ENCODE measurements around the gene FGD3. TPM values are rescaled to one million over a fixed set of nuclear protein-coding genes. Genes with fewer than 3 reads are reported as not detected.
"Not testable (repeated sequence)": the region's sequence is repeated elsewhere in the genome, so short reads cannot be mapped to it uniquely, and the experiment has no call there.

Gene FGD3
- polyA plus RNA-seq, 1 donor = 3.8 TPM

DNA sequence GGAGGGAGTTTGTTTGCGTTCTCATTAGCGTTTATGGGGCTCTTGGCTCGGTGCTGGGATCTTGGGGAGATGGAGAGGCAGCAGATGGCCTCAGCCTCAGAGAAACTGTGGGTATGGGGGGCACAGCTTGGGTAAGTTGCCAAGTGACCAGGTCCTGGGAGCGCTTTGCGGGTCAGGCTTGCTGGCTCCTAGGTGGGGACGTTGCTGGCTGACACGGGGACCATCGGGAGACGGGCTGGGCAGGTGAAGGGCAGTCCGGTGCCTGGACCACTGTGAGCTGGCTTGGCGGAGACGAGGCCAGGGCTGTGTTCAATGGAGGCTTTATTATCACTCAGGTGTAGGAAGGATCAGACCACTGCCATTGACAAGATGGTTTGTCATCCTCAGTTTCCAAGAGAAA is 30.0 kb downstream of the FGD3 start:
- no peak for DNase-seq (ENCODE audit: low read depth)

- no peak for DNase-seq (ENCODE audit: low read depth)
Measured at GRCh38 chr9:92978345-92978875, 31.1 kb downstream of the FGD3 start.

GRCh38 chr9:92979283-92980056 is 32.1 kb downstream of the FGD3 start:
- no peak for DNase-seq (ENCODE audit: low read depth)

GRCh38 chr9:92980085-92980745 is 32.9 kb downstream of the FGD3 start:
- DNase-seq (ENCODE audit: low read depth) = no peak

DNA sequence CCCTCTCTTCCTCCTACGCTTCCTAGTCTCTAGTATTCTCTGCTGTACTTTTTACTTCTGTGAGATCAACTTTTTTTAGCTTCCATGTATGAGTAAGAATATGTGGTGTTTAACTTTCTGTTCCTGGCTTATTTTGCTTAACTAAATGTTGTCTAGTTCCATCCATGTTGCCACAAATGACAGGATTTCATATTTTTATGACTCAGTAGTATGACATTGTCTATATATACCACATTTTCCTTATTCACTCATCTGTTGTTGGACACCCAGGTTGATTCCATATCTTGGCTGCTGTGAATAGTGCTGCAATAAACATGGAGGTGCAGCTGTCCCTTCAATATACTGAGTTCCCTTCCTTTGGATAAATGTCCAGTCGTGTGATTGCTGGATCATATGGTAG is 34.8 kb downstream of the FGD3 start:
- DNase-seq (ENCODE audit: low read depth) = no peak

DNA sequence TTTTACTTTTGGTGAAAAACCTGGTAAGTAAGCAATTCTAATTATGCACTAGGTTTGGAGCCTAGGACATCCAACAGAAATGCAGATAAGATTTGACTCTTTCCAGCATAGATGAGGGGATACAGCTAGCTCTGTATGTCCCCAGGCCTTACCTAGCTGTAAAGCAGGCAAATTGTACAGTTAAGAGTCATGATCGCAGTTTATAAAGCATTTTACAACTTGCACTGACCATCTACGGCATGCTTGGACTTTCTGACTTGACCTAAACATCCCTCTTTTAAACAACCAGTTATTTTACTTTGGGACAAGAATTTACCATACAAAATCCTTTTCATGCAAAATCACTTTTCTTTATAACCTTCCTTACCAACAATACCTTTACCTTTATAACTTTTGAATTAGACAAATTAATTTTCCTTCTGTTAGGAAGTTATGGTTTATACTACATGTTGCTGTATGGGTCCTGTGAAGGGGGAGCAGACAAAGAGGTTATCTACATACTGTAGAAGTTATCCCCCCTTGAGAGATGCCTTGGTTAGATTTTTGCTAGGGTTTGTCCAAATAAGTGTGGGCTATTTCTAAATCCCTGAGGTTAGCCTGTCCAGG is 36.8 kb downstream of the FGD3 start:
- no peak for DNase-seq (ENCODE audit: low read depth)

DNA sequence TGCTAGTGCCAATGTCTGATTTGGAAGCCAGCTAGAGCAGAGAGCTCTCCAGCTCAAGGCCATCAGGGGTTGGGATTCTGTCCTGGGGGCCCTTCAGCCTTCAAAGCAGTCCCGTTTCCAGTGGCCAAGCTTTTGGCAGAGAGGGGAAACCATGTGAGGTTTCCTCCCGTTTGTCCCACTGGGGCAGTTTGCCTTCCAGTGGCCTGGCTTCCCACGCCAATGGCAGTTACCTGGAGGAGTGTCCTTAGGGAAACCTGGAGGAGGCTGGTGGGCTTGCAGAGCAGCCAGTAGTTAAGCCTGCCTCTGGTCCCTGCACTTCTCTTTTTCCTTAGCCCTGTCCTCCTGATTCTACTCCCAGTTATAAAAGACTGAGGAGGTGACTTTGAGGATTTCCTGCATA is 37.7 kb downstream of the FGD3 start:
- no peak for DNase-seq (ENCODE audit: low read depth)

DNA sequence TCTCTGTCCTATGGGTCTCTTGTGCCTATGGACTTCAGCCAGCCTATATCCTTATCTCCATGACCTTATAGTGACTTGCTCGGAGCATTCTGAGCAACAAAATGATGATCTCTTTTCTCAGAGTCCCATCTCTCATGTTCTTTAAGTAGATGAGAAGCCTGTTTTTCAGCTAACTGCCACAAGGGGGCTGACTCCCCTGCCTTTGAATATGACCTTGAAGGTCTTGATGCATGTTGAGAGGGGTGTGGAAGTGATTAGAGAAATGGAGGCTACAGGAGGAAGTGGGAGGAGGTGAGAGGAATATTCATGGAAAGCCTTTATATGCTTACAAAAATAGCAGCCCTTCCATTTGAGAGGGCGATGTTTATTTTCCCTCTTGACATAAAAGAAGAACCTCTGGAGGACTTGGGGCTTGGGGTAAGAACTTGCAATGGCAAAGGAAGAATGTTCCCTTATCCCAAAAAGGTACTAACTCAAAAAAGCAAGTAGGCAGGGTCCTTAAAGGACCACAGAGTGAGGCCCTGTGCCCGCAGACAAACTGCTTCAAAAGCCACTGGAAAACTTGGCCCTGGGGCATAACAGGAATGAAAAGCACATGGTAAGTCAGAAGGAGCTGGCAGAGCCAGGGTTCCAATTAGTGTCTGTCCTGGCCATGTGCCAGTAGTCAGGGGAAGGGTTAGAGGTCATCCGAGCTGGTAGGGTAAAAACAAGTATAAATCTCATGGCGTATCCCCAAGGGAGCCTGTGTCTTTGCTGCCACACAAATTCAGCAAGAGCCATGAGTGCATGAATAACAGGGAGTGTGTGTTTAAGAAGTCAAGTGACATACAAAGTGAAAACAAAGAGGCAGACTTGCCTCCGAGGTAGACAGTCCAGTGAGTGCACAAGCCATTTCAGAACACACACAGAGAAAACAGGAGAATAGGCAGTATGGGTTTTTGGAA is 39.1 kb downstream of the FGD3 start:
- DNase-seq (ENCODE audit: low read depth) = no peak

DNA sequence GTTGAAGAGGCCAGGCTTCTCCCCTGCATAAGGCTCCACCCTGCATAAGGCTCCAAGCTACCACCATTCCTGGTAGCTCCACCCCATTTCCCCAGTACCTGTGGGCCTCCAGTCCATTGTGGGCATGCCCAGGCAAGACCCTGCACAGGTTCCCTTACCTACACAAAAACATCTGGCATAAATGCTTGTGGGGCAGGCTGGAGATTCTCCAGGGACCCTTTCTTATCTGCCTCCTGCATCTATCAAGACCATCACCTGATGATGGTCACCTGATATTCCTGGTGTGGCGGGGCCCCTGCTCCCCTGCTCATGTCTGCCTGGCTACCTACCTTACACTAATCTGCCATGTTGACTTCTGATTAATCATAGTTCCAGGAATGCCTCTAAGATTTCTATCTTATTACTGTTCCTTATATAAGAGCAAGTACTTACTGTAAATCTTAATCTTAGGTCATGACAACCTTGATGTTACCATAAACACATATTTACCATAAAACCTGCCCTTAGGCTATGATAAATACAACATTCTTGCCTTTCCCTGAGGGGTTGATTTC is 41.0 kb downstream of the FGD3 start:
- DNase-seq (ENCODE audit: low read depth) = no peak

- DNase-seq (ENCODE audit: low read depth) = no peak
Measured at GRCh38 chr9:92989561-92989960, 42.2 kb downstream of the FGD3 start.

DNA sequence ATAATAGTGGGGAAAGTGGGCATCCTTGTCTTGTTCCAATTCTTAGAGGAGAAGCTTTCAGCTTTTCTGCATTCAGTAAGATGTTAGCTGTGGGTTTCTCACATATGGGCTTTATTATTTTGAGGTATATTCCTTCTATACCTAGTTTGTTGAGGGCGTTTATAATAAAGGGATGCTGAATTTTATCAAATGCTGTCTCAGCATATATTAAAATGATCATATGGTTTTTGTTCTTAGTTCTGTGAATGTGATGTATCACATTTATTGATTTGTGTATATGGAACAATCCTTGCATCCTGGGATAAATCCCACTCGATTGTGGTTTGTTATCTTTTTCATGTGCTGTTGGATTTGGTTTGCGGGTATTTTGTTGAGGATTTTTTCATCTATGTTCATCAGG is 43.1 kb downstream of the FGD3 start:
- DNase-seq (ENCODE audit: low read depth) = no peak

- DNase-seq (ENCODE audit: low read depth) = no peak
Measured at GRCh38 chr9:92992549-92992948, 45.2 kb downstream of the FGD3 start.

GRCh38 chr9:92998871-92999270 is 51.5 kb downstream of the FGD3 start:
- DNase-seq (ENCODE audit: low read depth) = not testable (repeated sequence)

DNA sequence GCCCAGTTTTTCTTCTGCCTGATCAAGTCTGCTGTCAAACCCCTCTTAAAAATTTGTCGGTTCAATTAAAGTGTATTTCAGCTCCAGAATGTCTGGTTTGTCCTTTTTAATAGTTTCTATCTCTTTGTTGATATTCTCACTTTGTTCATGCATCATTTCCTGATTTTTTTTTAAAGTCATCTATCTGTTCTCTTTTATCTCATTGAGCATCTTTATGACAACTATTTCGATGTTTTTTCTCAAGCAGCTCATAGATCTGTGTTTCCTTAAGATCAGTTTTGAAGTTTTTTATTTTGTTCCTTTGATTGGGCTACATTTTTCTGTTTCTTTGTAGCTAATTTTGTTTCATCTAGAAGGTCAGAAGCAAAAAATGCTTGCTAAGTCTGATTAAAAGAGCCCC is 53.7 kb downstream of the FGD3 start:
- no peak for DNase-seq (ENCODE audit: low read depth)

DNA sequence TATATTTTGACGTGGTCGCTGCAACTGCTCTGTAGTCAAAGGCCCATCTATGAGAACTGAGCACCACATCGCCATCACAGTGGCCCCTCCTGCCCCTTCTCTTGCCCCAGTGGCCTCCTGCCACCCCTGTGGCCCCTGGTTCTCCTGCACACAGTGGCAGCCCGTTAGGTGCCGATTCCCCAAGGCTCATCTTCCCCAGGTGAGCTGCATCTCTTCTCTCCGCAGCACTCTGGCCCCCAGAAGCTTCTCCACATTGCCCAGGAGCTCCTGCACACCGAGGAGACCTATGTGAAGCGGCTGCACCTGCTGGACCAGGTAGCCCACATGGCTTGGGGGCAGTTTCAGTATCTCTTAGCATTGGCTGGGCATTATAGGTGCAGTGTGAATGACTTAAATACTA is 55.4 kb downstream of the FGD3 start:
- DNase-seq (ENCODE audit: low read depth) = no peak

DNA sequence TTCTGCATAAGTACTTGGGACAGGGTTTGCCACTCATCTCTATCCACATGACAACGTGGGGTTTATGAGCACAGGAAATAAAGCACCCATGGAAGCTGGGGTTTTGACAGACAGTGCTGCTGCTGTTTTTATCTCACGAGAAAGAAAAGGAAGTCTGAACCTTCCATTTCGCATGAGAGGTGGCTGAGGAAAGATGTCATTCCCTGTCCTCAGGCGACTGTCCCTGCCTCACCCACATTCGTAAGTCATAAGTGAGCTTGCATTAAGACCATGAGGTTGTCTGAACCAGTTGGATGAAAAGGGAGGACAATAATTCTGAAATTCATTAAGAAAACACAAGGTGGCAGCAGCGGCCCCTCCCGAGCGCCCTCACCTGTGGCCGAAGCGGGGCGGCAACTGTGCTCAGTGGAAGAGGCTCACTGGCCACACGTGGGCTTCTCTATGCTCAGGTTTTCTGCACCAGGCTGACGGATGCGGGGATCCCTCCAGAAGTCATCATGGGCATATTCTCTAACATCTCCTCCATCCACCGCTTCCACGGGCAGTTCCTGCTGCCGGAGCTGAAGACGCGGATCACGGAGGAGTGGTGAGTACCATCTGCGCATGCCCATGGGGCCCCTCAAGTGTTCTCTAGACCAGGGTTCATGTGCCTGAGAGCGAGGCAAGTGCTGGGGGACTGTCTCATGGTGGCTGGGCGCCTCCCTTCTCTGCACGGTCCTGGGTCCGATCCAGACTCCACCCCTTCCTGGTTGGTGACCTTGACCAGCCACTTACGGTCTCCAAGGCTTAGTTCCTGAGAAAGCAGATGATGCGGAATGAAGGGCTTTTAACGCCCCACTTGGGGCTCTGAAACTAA is 56.5 kb downstream of the FGD3 start:
- DNase-seq (ENCODE audit: low read depth) = no peak

DNA sequence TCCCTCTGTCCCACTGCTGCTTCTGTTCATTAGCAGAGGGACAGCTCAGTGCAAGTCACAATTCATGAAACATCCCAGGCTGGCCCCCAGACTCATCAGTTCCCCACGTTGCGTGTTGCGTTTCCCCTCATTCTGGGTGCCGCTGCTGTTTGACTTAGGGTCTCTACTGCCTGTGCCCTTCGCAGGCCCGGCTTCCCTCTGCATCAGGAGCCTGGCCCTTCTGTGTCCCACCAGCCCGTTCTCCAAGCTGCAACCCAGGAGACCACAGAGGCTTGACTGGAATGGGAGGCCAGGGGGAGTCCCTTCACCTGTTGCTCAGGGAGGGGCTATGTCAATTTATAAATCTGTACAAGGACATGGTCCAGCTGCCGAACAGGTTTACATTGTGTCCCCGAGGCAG is 57.2 kb downstream of the FGD3 start:
- DNase-seq (ENCODE audit: low read depth) = no peak

GRCh38 chr9:93005876-93006275 is 58.6 kb downstream of the FGD3 start:
- no peak for DNase-seq (ENCODE audit: low read depth)

- no peak for DNase-seq (ENCODE audit: low read depth)
Measured at GRCh38 chr9:93007529-93008058, 60.3 kb downstream of the FGD3 start.

DNA sequence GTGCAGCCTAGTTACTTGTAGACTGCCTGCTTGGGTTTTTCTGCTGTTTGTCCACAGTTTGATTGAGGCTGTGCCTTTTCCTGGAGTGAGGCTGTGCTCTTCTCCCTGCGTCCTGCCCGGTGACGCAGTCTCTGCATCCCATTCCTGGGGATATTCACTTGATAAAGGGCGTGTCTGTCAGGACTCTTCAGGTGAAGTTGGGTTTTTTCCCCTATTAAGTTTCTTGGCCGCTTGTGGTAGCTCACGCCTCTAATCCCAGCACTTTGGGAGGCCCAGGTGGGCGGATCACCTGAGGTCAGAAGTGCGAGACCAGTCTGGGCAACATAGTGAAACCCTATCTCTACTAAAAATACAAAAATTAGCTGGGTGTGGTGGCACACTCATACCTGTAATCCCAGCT is 61.1 kb downstream of the FGD3 start:
- DNase-seq (ENCODE audit: low read depth) = no peak

Measured in forelimb muscle (tissue), 1 donor.